ENCODE measurements around the gene TTC3. TPM values are rescaled to one million over a fixed set of nuclear protein-coding genes. Genes with fewer than 3 reads are reported as not detected.

TTC3 gene
- total and polyA plus RNA-seq, 9 of the 15 experiments (the other 6 are each of a cell fraction or from before 2014, with no cell fraction given) = 17.5 to 92.0 (median 59.5) TPM

GRCh38 chr21:37130971-37131370, 57.9 kb downstream of the TTC3 start (continued):
- TF ChIP-seq TCF7L2 (IDR thresholded peaks at IDR 0.05; ENCODE audit: low read depth, low read length) = no peak
- TF ChIP-seq, protein P1, sequence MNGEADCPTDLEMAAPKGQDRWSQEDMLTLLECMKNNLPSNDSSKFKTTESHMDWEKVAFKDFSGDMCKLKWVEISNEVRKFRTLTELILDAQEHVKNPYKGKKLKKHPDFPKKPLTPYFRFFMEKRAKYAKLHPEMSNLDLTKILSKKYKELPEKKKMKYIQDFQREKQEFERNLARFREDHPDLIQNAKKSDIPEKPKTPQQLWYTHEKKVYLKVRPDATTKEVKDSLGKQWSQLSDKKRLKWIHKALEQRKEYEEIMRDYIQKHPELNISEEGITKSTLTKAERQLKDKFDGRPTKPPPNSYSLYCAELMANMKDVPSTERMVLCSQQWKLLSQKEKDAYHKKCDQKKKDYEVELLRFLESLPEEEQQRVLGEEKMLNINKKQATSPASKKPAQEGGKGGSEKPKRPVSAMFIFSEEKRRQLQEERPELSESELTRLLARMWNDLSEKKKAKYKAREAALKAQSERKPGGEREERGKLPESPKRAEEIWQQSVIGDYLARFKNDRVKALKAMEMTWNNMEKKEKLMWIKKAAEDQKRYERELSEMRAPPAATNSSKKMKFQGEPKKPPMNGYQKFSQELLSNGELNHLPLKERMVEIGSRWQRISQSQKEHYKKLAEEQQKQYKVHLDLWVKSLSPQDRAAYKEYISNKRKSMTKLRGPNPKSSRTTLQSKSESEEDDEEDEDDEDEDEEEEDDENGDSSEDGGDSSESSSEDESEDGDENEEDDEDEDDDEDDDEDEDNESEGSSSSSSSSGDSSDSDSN (IDR thresholded peaks at IDR 0.05; ENCODE audit: borderline replicate concordance in 1 of 2, low read depth in 2 of 2, low read length in 2 of 2) = no peak

DNA sequence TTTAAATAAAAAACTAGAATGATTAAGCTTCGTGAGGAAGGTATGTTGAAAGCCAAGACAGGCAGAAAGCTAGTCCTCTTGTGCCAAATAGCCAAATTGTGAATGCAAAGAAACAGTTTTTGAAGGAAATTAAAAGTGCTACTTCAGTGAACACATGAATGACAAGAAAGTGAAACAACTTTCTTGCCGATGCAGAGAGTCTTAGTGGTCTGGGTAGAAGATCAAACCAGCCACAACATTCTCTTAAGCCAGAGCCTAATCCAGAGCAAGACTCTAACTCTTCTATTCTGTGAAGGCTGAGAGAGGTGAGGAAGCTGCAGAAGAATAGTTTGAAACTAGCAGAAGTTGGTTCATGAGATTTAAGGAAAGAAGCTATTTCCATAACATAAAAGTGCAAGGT, 63.2 kb downstream of the TTC3 start:
- WGBS (ENCODE audit: insufficient coverage, low coverage, missing lambda C conversion rate) = 95% methylated on average over 2 of the region's 2 CpGs
- Histone ChIP-seq H2AFZ (ENCODE audit: low read depth, low read length) (no peak overlapping the region), H3K27me3 (ENCODE audit: control insufficient read depth in 2 of 2, insufficient read depth in 2 of 2, low read length in 2 of 2) (no peaks in the 10 kb centered on the region), H3K9me3 (replicated peaks; ENCODE audit: control insufficient read depth, insufficient read depth, low read depth, low read length) (no peaks in the 10 kb centered on the region), H3K9me1 (ENCODE audit: control insufficient read depth, insufficient read depth, low read length) (no peaks in the 10 kb centered on the region), H3K79me2 (ENCODE audit: control insufficient read depth, insufficient read depth, low read length) (no peaks in the 10 kb centered on the region), H4K20me1 (replicated peaks; ENCODE audit: control insufficient read depth, insufficient read depth, low read length) (no peaks in the 10 kb centered on the region), H3K36me3 (ENCODE audit: control insufficient read depth, insufficient read depth, low read length) (peaks cover 77% of the 10 kb centered on the region), H3K4me3 (no peak overlapping the region), H3K4me2 (ENCODE audit: insufficient read depth, low read length) (no peak overlapping the region), H3K9ac (ENCODE audit: insufficient read depth in 1 of 2, low read depth in 2 of 2, low read length in 2 of 2) (no peak overlapping the region), H3K4me1 (replicated peaks in 1 of 2; ENCODE audit: control insufficient read depth in 2 of 2, insufficient read depth in 2 of 2, low read length in 2 of 2) (no peaks in the 10 kb centered on the region), H3K27ac (ENCODE audit: extremely low read depth, low read depth, low read length) (no peak overlapping the region)
- DNase-seq (ENCODE audit: extremely low read depth in 1 of 4, low spot score in 3 of 4) (no peak), FAIRE-seq (no peak), ATAC-seq (no peak)
- in situ Hi-C loops (cut with MboI) (no loop called here), intact Hi-C loops (cut with micrococcal nuclease) (no loop called here)
- no TSS peak for BruUV-seq (replicated peaks)
- POLR2A ChIA-PET = interaction anchor here (1.2 kb wide), 1 partner anchor 10 kb away, joined by 7 read pairs; no protein-coding TSS in a partner anchor
- CTCF ChIA-PET (ENCODE audit: low intra/inter-chr PET ratio) = no interaction called here
- TF ChIP-seq GABPA (tag; conservative IDR thresholded peaks at IDR 0.05; ENCODE audit: low read depth) (no peak), CCAR2 (IDR thresholded peaks at IDR 0.05; ENCODE audit: low read depth, low read length) (no peak), HMGXB4 (CRISPR knock-in tag; IDR thresholded peaks at IDR 0.05) (no peak), SAFB (IDR thresholded peaks at IDR 0.05; ENCODE audit: borderline replicate concordance, low read depth, low read length) (no peak), HES1 (IDR thresholded peaks at IDR 0.05; ENCODE audit: low read depth) (no peak), TBL1XR1 (IDR thresholded peaks at IDR 0.05; ENCODE audit: low read length in 2 of 2) (no peak), TARDBP (IDR thresholded peaks at IDR 0.05) (no peak), SPI1 (IDR thresholded peaks at IDR 0.05; ENCODE audit: borderline replicate concordance, low read depth, low read length) (no peak), TBP (optimal IDR thresholded peaks at IDR 0.05; ENCODE audit: low read depth, low read length) (no peak)
- TF ChIP-seq, protein P2, sequence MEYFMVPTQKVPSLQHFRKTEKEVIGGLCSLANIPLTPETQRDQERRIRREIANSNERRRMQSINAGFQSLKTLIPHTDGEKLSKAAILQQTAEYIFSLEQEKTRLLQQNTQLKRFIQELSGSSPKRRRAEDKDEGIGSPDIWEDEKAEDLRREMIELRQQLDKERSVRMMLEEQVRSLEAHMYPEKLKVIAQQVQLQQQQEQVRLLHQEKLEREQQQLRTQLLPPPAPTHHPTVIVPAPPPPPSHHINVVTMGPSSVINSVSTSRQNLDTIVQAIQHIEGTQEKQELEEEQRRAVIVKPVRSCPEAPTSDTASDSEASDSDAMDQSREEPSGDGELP (CRISPR knock-in tag; IDR thresholded peaks at IDR 0.05; ENCODE audit: borderline replicate concordance) = no peak
- TF ChIP-seq, protein P3, sequence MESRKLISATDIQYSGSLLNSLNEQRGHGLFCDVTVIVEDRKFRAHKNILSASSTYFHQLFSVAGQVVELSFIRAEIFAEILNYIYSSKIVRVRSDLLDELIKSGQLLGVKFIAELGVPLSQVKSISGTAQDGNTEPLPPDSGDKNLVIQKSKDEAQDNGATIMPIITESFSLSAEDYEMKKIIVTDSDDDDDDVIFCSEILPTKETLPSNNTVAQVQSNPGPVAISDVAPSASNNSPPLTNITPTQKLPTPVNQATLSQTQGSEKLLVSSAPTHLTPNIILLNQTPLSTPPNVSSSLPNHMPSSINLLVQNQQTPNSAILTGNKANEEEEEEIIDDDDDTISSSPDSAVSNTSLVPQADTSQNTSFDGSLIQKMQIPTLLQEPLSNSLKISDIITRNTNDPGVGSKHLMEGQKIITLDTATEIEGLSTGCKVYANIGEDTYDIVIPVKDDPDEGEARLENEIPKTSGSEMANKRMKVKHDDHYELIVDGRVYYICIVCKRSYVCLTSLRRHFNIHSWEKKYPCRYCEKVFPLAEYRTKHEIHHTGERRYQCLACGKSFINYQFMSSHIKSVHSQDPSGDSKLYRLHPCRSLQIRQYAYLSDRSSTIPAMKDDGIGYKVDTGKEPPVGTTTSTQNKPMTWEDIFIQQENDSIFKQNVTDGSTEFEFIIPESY (CRISPR knock-in tag; IDR thresholded peaks at IDR 0.05) = no peak
